K562 (cell line): Measurements from ENCODE around the gene COL4A1. TPM values are rescaled to one million over a fixed set of nuclear protein-coding genes. Genes with fewer than 3 reads are reported as not detected.

Experiments
- ATAC-seq: fragments of 200-7000 bp; cut with Tn5 transposase; 3 replicates; pipeline ENCODE4 v1.9.1; 2020; ENCODE audit warnings: moderate library complexity
- BruUV-seq: library from RNA; stranded (reverse); fragments of 400-500 nt; replicated peaks from 2 replicates; lab custom pipeline; 2021; lab: Mats Ljungman, UMichigan
- CTCF ChIA-PET: fragments of 300-600 bp; formaldehyde crosslinking; extraction: SDS; loops from one replicate; lab custom pipeline; 2021; ENCODE audit warnings: low intra/inter-chr PET ratio; lab: Yijun Ruan, JAX
- POLR2A ChIA-PET: fragments of 300-600, 350-650 bp; sonication (Branson Sonifier 250); formaldehyde crosslinking; extraction: SDS; loops from one replicate; lab custom pipeline; 2021; ENCODE audit warnings: antibody characterized with exemption, inconsistent platforms; lab: Yijun Ruan, JAX
- DNase-seq, 4 experiments: peaks; one replicate each; pipeline versions ENCODE4 v3.0.0 to v3.0.0-alpha.2; 2011 to 2018; ENCODE audit warnings: low spot score in 3 of 4, mixed read lengths in 3 of 4; ENCODE audit errors: extremely low read depth in 1 of 4
- FAIRE-seq: peaks from 2 replicates; lab custom pipeline; 2011; peaks lifted over from hg19 to GRCh38; lab: Jason Lieb, UNC
- H2AFZ ChIP-seq: 2 replicates; pipeline ENCODE4 v1.6.0; 2011; ENCODE audit warnings: low read depth, low read length, control low read depth, inconsistent platforms
- H3K27ac ChIP-seq: fragments of 200-600 bp; 3 replicates; pipeline ENCODE4 v1.8.0; 2011; ENCODE audit warnings: low read depth, mild to moderate bottlenecking, control low read depth, inconsistent platforms, low read length, moderate library complexity, mixed read lengths; ENCODE audit errors: extremely low read depth
- H3K27me3 ChIP-seq, 2 experiments: fragments of 300-600 bp in 1 of 2; 2 replicates in 1 of 2; 3 replicates in 1 of 2; pipeline versions ENCODE4 v1.6.0 to v1.8.0; 2011; ENCODE audit warnings: inconsistent platforms in 2 of 2, low read length in 2 of 2, mild to moderate bottlenecking in 1 of 2, mixed read lengths in 1 of 2, moderate library complexity in 1 of 2; ENCODE audit not compliant: control insufficient read depth in 2 of 2, insufficient read depth in 2 of 2
- H3K36me3 ChIP-seq: fragments of 300-600 bp; 3 replicates; pipeline ENCODE4 v1.8.0; 2011; ENCODE audit warnings: mild to moderate bottlenecking, low read length, inconsistent platforms; ENCODE audit not compliant: control insufficient read depth, insufficient read depth
- H3K4me1 ChIP-seq, 2 experiments: fragments of 200-600 bp in 1 of 2; replicated peaks in 1 of 2; 2 replicates in 1 of 2; 3 replicates in 1 of 2; pipeline versions ENCODE4 v1.5.1 to v1.8.0; 2011; ENCODE audit warnings: inconsistent platforms in 2 of 2, low read length in 2 of 2, mild to moderate bottlenecking in 1 of 2, mixed read lengths in 1 of 2, moderate library complexity in 1 of 2; ENCODE audit not compliant: control insufficient read depth in 2 of 2, insufficient read depth in 2 of 2
- H3K4me2 ChIP-seq: 2 replicates; pipeline ENCODE4 v1.6.1; 2011; ENCODE audit warnings: low read length, control low read depth, inconsistent platforms, mixed read lengths; ENCODE audit not compliant: insufficient read depth
- H3K4me3 ChIP-seq: fragments of 200-600 bp; sonication (generic), shearing (Covaris generic); 2 replicates; pipeline ENCODE4 v1.5.1; 2016; ENCODE audit warnings: control low read depth, inconsistent platforms
- H3K79me2 ChIP-seq: fragments of 200-600 bp; 3 replicates; pipeline ENCODE4 v1.8.0; 2011; ENCODE audit warnings: low read length, inconsistent platforms; ENCODE audit not compliant: control insufficient read depth, insufficient read depth
- H3K9ac ChIP-seq, 2 experiments: 2 replicates each; pipeline versions ENCODE4 v1.6.0 to v1.6.1; 2011; ENCODE audit warnings: low read depth in 2 of 2, low read length in 2 of 2, control low read depth in 1 of 2, inconsistent platforms in 1 of 2, mild to moderate bottlenecking in 1 of 2, mixed read lengths in 1 of 2; ENCODE audit not compliant: insufficient read depth in 1 of 2
- H3K9me1 ChIP-seq: one replicate; pipeline ENCODE4 v1.6.0; 2011; ENCODE audit warnings: inconsistent platforms, mild to moderate bottlenecking, low read length, moderate library complexity; ENCODE audit not compliant: control insufficient read depth, insufficient read depth
- H3K9me3 ChIP-seq: replicated peaks from 2 replicates; pipeline ENCODE4 v1.5.1; 2011; ENCODE audit warnings: low read depth, low read length, inconsistent platforms; ENCODE audit not compliant: control insufficient read depth, insufficient read depth
- H4K20me1 ChIP-seq: replicated peaks from 2 replicates; pipeline ENCODE4 v1.6.1; 2011; ENCODE audit warnings: low read length, inconsistent platforms, mixed read lengths; ENCODE audit not compliant: control insufficient read depth, insufficient read depth
- HDGF ChIP-seq: fragments of 450-650 bp; IDR thresholded peaks from 2 replicates; pipeline ENCODE4 v1.6.1; 2016
- HEY1 ChIP-seq: fragments of 250-450 bp; sonication (Bioruptor Pico); IDR thresholded peaks from 2 replicates; pipeline ENCODE4 v1.5.0; 2020; ENCODE audit warnings: mild to moderate bottlenecking, moderate library complexity, borderline replicate concordance
- PHB ChIP-seq: fragments of 250-450 bp; sonication (Bioruptor Pico); IDR thresholded peaks from 2 replicates; pipeline ENCODE4 v1.5.0; 2021
- RBM22 ChIP-seq: fragments of 200-400 bp; formaldehyde crosslinking; IDR thresholded peaks from 2 replicates; pipeline ENCODE4 v1.6.1; 2018; ENCODE audit warnings: low read length, low read depth; ENCODE audit not compliant: poor library complexity, severe bottlenecking
- REST ChIP-seq, 2 experiments: fragments of 450-650 bp; formaldehyde crosslinking in 1 of 2; IDR thresholded peaks; 2 replicates each; pipeline versions ENCODE4 v1.4.0 to v1.6.1; 2014 to 2020; ENCODE audit warnings: mild to moderate bottlenecking in 2 of 2, borderline replicate concordance in 1 of 2, low read depth in 1 of 2
- TSC22D4 ChIP-seq: fragments of 450-650 bp; IDR thresholded peaks from 2 replicates; pipeline ENCODE4 v1.6.1; 2016; ENCODE audit warnings: missing genetic modification characterization, missing biosample characterization, control low read depth
- WHSC1 ChIP-seq: IDR thresholded peaks from one replicate; pipeline ENCODE4 v1.6.1; 2012; ENCODE audit warnings: low read length, control low read depth, inconsistent platforms
- ZFP1 ChIP-seq: fragments of 450-650 bp; formaldehyde crosslinking; IDR thresholded peaks from 2 replicates; pipeline ENCODE4 v1.4.0; 2020; ENCODE audit warnings: mild to moderate bottlenecking, mixed read lengths
- ZNF583 ChIP-seq: fragments of 250-450 bp; sonication (Bioruptor Pico); IDR thresholded peaks from 2 replicates; pipeline ENCODE4 v1.4.0; 2020
- ZNF780A ChIP-seq: fragments of 250-450 bp; sonication (Bioruptor Pico); IDR thresholded peaks from 2 replicates; pipeline ENCODE4 v1.5.0; 2021; ENCODE audit warnings: mild to moderate bottlenecking
- WGBS: fragments of 100-300 bp; shearing (Covaris generic); methylation state at CpG from one replicate; pipeline ENCODE4 v1.1.6; 2016; ENCODE audit warnings: low coverage, mixed read lengths; ENCODE audit not compliant: insufficient coverage; ENCODE audit errors: missing lambda C conversion rate; 5-methylcytosine and 5-hydroxymethylcytosine counted together
- in situ Hi-C: fragments of 300-500 bp; cut with MboI; formaldehyde crosslinking; loops from 4 replicates; pipeline ENCODE4 v1.15.0; 2018; ENCODE audit warnings: inconsistent platforms, mixed read lengths
- intact Hi-C: fragments of 100-400 bp; cut with micrococcal nuclease; formaldehyde crosslinking; loops from 2 replicates; pipeline ENCODE4 v1.14.2; 2022
- polyA plus RNA-seq, 8 experiments: library from polyadenylated mRNA; depleted of rRNA in 4 of 8; stranded (reverse) in 5 of 8; unstranded in 3 of 8; fragments of >200 nt; fragmentation: Nextera tagmentation in 2 of 8; fragmentation: Illumina TruSeq in 1 of 8; extraction: Ambion mirVana in 2 of 8; extraction: Trizol in 1 of 8; gene quantifications; 2 replicates each; pipeline versions ENCODE4 v1.2.1 to v1.2.3, GENCODE V29; 2011 to 2014; ENCODE audit warnings: inconsistent platforms in 1 of 8, missing spikeins in 1 of 8
- total RNA-seq, 7 experiments: library from RNA; depleted of rRNA in 6 of 7; stranded (reverse); fragments of >200 nt in 6 of 7; fragmentation: Illumina TruSeq in 2 of 7; extraction: Trizol in 2 of 7; gene quantifications; 2 replicates each; pipeline versions ENCODE4 v1.2.1 to v1.2.3, GENCODE V29; 2011 to 2021; ENCODE audit warnings: low replicate concordance in 1 of 7

Gene COL4A1
- total and polyA plus RNA-seq, 9 of the 15 experiments (the other 6 are each of a cell fraction or from before 2014, with no cell fraction given), result 0.35 TPM; not detected in 8

DNA sequence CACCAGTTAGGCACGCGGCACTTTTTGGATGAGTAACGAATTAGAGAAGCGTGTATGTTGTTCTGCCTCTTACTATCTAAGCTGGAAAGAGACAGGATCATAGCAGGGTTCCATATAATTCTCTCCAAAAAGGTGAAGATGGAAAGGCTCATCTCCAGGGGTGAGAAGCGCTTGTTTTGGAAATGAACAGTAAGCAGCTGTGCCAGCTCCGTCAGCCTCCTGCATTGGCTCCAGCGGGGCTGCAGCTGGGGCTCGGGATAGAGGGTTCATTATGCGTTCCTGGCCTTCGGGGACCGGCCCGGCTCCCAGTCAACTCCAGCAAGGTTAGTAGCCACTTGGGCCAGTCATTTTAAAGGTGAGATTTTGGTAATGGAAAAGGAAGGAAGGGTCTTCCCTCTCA is 155.5 kb downstream of the COL4A1 start:
- Histone ChIP-seq H2AFZ (no peak overlapping the region), H3K36me3 (no peaks in the 10 kb centered on the region), H3K4me3 (no peak overlapping the region), H3K79me2 (no peaks in the 10 kb centered on the region), H3K27ac (no peak overlapping the region), H3K9me3 (no peaks in the 10 kb centered on the region), H3K9ac (no peak overlapping the region), H4K20me1 (no peaks in the 10 kb centered on the region), H3K4me1 (no peaks in the 10 kb centered on the region), H3K9me1 (no peaks in the 10 kb centered on the region), H3K4me2 (no peak overlapping the region), H3K27me3 (peaks cover 0 to 20% of the 10 kb centered on the region in 2 experiments; a peak in 2 of 5 replicates)
- no TSS peak for BruUV-seq
- no peak for FAIRE-seq
- DNase-seq, result no peak
- intact Hi-C loops (no loop called here), in situ Hi-C loops (no loop called here)
- ChIA-PET POLR2A (no interaction called here), CTCF (no interaction called here)
- TF ChIP-seq ZFP1 (CRISPR knock-in tag) (no peak), TSC22D4 (no peak), PHB (CRISPR knock-in tag) (no peak), HDGF (no peak), HEY1 (CRISPR knock-in tag) (no peak), REST (IDR thresholded peaks at IDR 0.05; ENCODE audit: borderline replicate concordance) (no peak), REST (CRISPR knock-in tag; IDR thresholded peaks at IDR 0.05; ENCODE audit: low read depth) (no peak), ZNF583 (CRISPR knock-in tag) (no peak), WHSC1 (no peak), ZNF780A (CRISPR knock-in tag) (no peak), RBM22 (no peak)
- ATAC-seq, result no peak
- WGBS, result 0% methylated on average over 6 of the region's 12 CpGs
